22Rv1 (cell line): Measurements from ENCODE around the gene C2CD3.

Experiments used
- H3K27ac ChIP-seq: fragments of 450-650 bp; 2 replicates; pipeline ENCODE4 v1.5.1; 2017
- ZFX ChIP-seq: fragments of 450-650 bp; IDR thresholded peaks from 2 replicates; pipeline ENCODE4 v1.6.1; 2017; ENCODE audit warnings: antibody characterized with exemption, borderline replicate concordance
- TF ChIP-seq, protein P1 (sequence below): fragments of 450-650 bp; IDR thresholded peaks from 2 replicates; pipeline ENCODE4 v1.5.1; 2017; ENCODE audit warnings: mild to moderate bottlenecking

Gene C2CD3

DNA sequence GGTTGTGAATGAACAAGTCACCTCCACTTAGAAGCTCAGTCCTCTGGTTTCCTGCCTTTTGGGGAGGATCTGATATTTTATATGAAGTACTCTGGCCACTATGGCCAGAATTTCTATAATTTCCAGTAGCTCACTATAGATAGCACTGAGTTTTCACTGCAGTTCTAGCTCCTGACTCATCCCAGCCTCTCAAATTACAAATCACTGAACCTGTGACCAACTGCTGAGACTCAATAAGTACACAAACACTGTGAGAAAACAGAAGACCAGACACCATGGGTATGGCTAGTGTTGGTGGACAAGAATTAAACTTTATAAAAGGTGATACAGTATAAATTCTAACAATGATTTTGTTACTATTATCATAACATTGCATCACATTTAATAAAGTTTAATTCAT lies 114.9 kb downstream of the C2CD3 start:
- no peak overlapping the region for H3K27ac ChIP-seq
- TF ChIP-seq, protein P1, sequence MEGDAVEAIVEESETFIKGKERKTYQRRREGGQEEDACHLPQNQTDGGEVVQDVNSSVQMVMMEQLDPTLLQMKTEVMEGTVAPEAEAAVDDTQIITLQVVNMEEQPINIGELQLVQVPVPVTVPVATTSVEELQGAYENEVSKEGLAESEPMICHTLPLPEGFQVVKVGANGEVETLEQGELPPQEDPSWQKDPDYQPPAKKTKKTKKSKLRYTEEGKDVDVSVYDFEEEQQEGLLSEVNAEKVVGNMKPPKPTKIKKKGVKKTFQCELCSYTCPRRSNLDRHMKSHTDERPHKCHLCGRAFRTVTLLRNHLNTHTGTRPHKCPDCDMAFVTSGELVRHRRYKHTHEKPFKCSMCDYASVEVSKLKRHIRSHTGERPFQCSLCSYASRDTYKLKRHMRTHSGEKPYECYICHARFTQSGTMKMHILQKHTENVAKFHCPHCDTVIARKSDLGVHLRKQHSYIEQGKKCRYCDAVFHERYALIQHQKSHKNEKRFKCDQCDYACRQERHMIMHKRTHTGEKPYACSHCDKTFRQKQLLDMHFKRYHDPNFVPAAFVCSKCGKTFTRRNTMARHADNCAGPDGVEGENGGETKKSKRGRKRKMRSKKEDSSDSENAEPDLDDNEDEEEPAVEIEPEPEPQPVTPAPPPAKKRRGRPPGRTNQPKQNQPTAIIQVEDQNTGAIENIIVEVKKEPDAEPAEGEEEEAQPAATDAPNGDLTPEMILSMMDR: no peak

DNA sequence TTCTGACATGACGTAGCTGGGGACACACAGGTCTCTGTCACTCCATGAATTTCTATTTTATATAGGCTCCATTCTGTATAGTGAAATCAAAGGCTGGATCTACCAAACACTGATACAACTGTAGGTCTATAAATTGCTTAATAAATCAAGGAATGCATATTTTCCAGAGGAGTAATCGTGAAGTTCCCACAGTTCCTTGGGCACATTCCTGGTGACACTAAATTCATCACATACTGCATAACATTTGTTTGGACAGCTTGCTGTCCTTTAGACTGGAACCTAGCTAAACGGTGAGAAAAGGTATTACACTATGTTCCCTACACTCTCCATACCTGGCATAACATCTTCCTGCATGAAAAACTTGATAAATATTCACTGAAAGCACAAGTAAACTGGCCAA lies 120.3 kb downstream of the C2CD3 start:
- H3K27ac ChIP-seq: no peak overlapping the region
- no peak for TF ChIP-seq ZFX
- TF ChIP-seq, protein P1: no peak

DNA sequence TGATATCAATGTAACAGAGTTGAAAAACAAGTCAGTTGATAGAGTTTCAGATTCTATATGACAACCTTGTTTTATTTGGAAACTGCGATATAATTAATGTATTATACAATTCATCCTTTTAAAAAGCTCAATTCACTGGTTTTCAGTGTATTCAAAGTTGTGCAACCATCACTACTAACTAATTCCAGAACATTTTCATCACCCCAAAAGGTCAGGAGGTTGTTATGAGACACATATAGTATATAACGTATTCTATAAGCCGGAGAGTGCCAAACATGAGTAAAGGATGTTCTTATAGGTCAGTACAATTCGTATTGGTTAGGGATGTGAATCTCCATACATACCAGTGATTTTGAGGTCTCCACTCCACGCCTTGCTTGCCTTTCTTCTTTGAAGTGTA lies 121.8 kb downstream of the C2CD3 start:
- no peak overlapping the region for H3K27ac ChIP-seq
- no peak for TF ChIP-seq ZFX
- TF ChIP-seq, protein P1: no peak

DNA sequence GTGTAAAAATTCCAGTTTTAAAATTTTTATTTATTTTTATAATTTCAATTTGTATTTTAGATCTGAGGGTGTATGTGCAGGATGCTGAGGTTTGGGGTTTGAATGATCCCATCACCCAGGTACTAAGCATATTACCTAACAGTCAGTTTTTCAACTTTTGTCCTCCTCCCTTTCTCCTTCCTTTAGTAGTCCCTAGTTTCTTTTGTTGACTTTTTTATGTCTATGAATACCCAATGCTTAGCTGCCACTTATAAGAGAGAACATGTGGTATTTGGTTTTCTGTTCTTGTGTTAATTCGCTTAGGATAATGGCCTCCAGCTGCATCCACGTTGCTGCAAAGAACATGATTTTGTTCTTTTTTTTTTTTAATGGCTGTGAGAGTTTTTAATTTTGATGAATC lies 126.3 kb downstream of the C2CD3 start:
- TF ChIP-seq ZFX: no peak
- TF ChIP-seq, protein P1: no peak
- H3K27ac ChIP-seq: no peak overlapping the region

DNA sequence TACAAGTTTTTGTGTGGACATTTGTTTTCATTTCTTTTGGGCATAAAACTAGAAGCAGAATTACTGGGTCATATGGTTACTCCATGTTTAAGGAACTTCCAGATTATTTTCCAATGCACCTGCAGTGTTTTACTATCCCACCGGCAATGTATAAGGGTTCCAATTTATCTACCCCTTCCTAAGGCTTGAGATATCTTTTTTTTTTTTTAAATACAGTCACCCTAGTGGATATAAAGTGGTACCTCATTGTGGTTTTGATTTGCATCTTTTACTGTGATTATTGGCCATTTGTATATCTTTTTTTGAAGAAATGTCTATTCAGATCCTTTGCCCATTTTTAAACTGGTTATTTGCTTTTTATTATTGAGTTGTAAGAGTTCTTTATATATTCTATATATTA lies 127.4 kb downstream of the C2CD3 start:
- H3K27ac ChIP-seq: no peak overlapping the region
- TF ChIP-seq, protein P1: no peak
- no peak for TF ChIP-seq ZFX

DNA sequence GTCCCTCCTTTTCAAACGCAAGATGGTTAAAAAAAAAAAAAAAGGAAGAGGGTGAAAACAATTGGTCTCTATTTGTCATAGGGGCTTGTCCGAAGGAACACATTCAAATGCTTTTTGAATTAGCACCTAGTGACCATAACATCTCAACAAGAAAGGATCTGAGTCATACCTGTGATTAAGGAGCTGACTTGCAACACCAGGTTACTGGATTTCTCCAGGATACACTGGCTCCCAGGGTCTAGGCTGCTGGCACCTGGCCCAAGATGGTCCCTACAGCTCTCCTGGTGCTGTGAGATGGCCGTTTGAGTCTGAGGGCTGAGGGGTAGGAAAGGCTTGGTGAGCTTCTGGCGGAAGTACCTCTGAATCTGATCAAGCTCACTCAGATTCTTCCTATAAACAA lies 133.5 kb downstream of the C2CD3 start:
- TF ChIP-seq ZFX: no peak
- TF ChIP-seq, protein P1: no peak
- H3K27ac ChIP-seq: no peak overlapping the region

DNA sequence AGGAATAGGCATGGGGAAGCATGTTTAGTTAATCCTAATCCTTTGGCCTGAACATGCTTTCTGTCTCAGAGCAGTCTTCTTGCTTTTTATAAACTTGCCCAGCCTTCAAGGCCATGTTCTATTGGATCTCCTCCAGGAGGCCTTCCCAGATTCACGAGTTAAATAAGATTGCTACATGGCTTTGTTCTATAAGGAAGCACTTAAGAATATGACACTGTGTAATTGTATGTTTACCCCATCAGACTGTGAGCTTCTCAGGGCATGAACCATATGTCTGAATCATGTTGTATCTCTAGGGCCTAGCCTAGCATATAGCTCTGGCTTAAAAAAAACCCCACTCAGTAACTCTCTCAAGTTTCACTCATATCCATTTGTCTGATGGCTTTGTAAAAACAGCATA lies 135.5 kb downstream of the C2CD3 start:
- H3K27ac ChIP-seq: no peak overlapping the region
- TF ChIP-seq, protein P1: no peak
- TF ChIP-seq ZFX: no peak
